ENCODE measurements around the gene CROCC2.
"Not testable (repeated sequence)": the region's sequence is repeated elsewhere in the genome, so short reads cannot be mapped to it uniquely, and the experiment has no call there.

Gene CROCC2

DNA sequence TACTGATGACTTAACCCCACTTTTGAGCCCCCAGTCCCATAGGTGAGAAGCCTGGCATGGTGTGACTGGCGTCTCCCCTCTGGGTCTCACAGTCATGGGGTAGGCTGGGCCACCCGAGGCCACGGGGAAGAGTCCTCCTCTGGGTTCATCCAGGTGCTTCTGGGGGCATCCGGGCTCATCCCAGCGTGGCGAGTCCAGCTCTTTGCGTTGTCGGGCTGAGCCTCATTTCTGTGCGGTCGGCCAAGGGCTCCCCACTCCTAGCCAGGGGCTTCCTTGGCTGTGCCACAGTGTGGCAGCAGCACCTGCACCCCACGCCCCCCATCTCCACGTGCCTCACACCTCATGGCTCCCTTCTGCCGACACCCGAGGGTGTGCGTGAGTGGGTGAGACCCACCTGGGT is 64.7 kb downstream of the CROCC2 start:
- Histone ChIP-seq H3K4me3 (ENCODE audit: low read depth, low read length) (no peak overlapping the region), H3K4me1 (ENCODE audit: control insufficient read depth, insufficient read depth, low read length) (no peaks in the 10 kb centered on the region), H3K36me3 (ENCODE audit: control insufficient read depth, insufficient read depth, low read length) (no peaks in the 10 kb centered on the region), H3K9ac (ENCODE audit: low read length) (no peak overlapping the region), H3K27me3 (ENCODE audit: control insufficient read depth, insufficient read depth, low read length) (no peaks in the 10 kb centered on the region; the same call in 1 of the 2 replicates), H3K27ac (ENCODE audit: low read depth, low read length) (no peak overlapping the region), H3K9me3 (ENCODE audit: control insufficient read depth, insufficient read depth, low read depth, low read length) (no peaks in the 10 kb centered on the region)

DNA sequence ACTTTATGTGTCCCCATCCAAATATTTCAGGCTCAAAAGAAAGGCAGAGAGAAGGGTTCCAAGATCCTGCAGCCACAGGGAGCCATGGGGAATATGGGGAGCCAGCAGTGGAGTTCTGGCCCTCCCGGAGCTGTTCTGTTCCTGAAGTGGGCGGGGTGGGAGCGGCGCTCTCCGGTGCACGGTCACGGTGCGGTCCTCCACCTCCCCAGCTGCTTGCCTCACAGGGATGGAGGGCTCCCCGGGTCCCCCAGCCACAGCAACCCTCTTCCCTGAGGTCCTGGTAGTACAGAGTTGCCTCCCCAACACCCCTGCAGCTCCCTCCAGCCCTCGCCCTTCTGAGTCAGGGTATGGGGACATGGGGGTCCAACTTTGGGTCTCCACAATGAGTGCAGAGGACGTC is 66.1 kb downstream of the CROCC2 start:
- no peaks in the 10 kb centered on the region; the same call in 1 of the 2 replicates for H3K27me3 ChIP-seq (ENCODE audit: control insufficient read depth, insufficient read depth, low read length)
- H3K27ac ChIP-seq (ENCODE audit: low read depth, low read length), result no peak overlapping the region
- no peak overlapping the region for H3K9ac ChIP-seq (ENCODE audit: low read length)

DNA sequence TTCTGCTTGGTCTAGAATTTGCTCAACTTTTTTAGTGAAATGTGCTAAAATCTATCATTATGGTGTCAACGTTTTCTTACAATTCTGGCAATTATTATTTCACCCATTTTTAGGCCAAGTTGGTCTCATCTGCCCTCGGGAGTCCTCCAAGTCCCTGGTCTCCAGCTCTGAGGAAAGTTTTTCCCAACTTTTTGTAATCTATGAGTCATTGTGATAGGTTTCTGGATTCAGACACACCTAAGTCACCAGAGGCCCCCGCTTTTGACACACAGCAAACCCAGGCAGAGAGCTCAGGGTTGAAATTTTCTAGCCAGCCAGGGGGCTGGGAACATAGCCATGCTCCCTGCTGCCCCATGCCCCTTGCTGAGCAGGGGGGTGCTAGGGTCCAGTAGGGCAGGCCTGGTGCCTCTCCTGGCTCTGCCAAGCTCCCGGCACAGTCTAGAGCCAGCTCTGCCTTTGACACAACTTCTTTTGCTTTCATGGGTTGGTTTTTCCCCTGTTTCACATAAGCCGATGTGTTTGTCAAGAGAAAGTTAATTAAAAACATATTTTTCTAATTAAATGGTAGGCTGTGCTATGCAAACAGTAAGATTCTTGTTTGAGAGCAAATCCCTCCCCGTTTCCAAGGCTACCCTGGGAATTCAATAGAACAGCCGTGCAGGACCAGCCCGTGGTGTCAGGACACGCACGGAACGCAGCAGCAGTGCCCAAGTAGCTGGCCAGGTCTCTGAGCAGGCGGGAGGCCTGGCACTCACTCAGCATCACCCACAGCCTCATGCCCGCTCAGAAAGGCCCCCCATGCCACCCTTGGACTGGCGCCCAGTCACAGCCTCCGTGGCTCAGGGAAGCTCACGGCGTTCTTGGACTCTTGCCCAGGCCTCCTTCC is 66.7 kb downstream of the CROCC2 start:
- Histone ChIP-seq H3K27me3 (ENCODE audit: control insufficient read depth, insufficient read depth, low read length) (no peaks in the 10 kb centered on the region; the same call in 1 of the 2 replicates), H3K9me3 (ENCODE audit: control insufficient read depth, insufficient read depth, low read depth, low read length) (no peaks in the 10 kb centered on the region), H3K27ac (ENCODE audit: low read depth, low read length) (no peak overlapping the region), H3K9ac (ENCODE audit: low read length) (no peak overlapping the region), H3K4me1 (ENCODE audit: control insufficient read depth, insufficient read depth, low read length) (no peaks in the 10 kb centered on the region), H3K36me3 (ENCODE audit: control insufficient read depth, insufficient read depth, low read length) (no peaks in the 10 kb centered on the region), H3K4me3 (ENCODE audit: low read depth, low read length) (no peak overlapping the region)

More for the DNA sequence above, 66.1 kb downstream of the CROCC2 start:
- Histone ChIP-seq H3K4me3 (ENCODE audit: low read depth, low read length) (no peak overlapping the region), H3K36me3 (ENCODE audit: control insufficient read depth, insufficient read depth, low read length) (no peaks in the 10 kb centered on the region), H3K9me3 (ENCODE audit: control insufficient read depth, insufficient read depth, low read depth, low read length) (no peaks in the 10 kb centered on the region), H3K4me1 (ENCODE audit: control insufficient read depth, insufficient read depth, low read length) (no peaks in the 10 kb centered on the region)

GRCh38 chr2:240974771-240975572 is 68.8 kb downstream of the CROCC2 start:
- Histone ChIP-seq H3K9me3 (ENCODE audit: control insufficient read depth, insufficient read depth, low read depth, low read length) (no peaks in the 10 kb centered on the region), H3K4me1 (ENCODE audit: control insufficient read depth, insufficient read depth, low read length) (no peaks in the 10 kb centered on the region), H3K9ac (ENCODE audit: low read length) (no peak overlapping the region), H3K27me3 (ENCODE audit: control insufficient read depth, insufficient read depth, low read length) (no peaks in the 10 kb centered on the region; the same call in 1 of the 2 replicates), H3K4me3 (ENCODE audit: low read depth, low read length) (no peak overlapping the region), H3K27ac (ENCODE audit: low read depth, low read length) (no peak overlapping the region), H3K36me3 (ENCODE audit: control insufficient read depth, insufficient read depth, low read length) (no peaks in the 10 kb centered on the region)

- H3K9ac ChIP-seq (ENCODE audit: low read length); H3K27ac ChIP-seq (ENCODE audit: low read depth, low read length); H3K27me3 ChIP-seq (ENCODE audit: control insufficient read depth, insufficient read depth, low read length); H3K36me3 ChIP-seq (ENCODE audit: control insufficient read depth, insufficient read depth, low read length); H3K4me3 ChIP-seq (ENCODE audit: low read depth, low read length); H3K4me1 ChIP-seq (ENCODE audit: control insufficient read depth, insufficient read depth, low read length); H3K9me3 ChIP-seq (ENCODE audit: control insufficient read depth, insufficient read depth, low read depth, low read length): not testable (repeated sequence)
Measured at GRCh38 chr2:240975903-240976302, 69.8 kb downstream of the CROCC2 start.

- Histone ChIP-seq H3K27me3 (ENCODE audit: control insufficient read depth, insufficient read depth, low read length) (peaks cover 30% of the 10 kb centered on the region), H3K27ac (ENCODE audit: low read depth, low read length) (no peak overlapping the region), H3K9ac (ENCODE audit: low read length) (no peak overlapping the region), H3K4me3 (ENCODE audit: low read depth, low read length) (no peak overlapping the region), H3K4me1 (ENCODE audit: control insufficient read depth, insufficient read depth, low read length) (peaks cover 3% of the 10 kb centered on the region; the same call in 1 of the 2 replicates), H3K9me3 (ENCODE audit: control insufficient read depth, insufficient read depth, low read depth, low read length) (no peaks in the 10 kb centered on the region), H3K36me3 (ENCODE audit: control insufficient read depth, insufficient read depth, low read length) (no peaks in the 10 kb centered on the region)
Measured at GRCh38 chr2:240981280-240981679, 75.1 kb downstream of the CROCC2 start.

- no peak overlapping the region for H3K27ac ChIP-seq (ENCODE audit: low read depth, low read length)
- no peak overlapping the region for H3K4me3 ChIP-seq (ENCODE audit: low read depth, low read length)
- H3K36me3 ChIP-seq (ENCODE audit: control insufficient read depth, insufficient read depth, low read length), result no peaks in the 10 kb centered on the region
- H3K9me3 ChIP-seq (ENCODE audit: control insufficient read depth, insufficient read depth, low read depth, low read length), result no peaks in the 10 kb centered on the region
- peaks cover 30% of the 10 kb centered on the region for H3K27me3 ChIP-seq (ENCODE audit: control insufficient read depth, insufficient read depth, low read length)
- no peak overlapping the region for H3K9ac ChIP-seq (ENCODE audit: low read length)
- peaks cover 3% of the 10 kb centered on the region; the same call in 1 of the 2 replicates for H3K4me1 ChIP-seq (ENCODE audit: control insufficient read depth, insufficient read depth, low read length)
Measured at GRCh38 chr2:240981871-240982800, 76.0 kb downstream of the CROCC2 start.

DNA sequence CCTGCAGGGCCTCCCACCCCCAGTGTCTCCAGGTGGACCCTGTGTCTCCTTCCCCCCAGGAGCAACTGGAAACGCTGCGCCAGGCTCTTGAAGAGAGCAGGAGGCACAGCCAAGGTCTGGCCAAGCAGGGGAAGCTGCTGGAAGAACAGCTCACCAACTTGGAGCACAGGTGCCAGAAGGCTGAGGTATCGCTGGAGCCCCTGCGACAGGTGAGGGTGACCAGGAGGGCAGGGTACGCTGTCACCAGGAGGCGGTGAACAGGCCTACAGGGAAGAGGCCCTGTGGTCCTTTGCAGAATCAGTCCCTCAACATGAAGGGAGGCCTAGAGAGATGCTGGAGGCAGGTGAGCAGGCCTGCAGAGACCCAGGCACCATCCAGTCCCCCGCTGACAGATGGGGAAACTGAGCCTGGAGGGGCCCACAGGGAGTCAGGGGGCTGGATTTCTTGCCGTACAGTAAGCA is 76.7 kb downstream of the CROCC2 start:
- Histone ChIP-seq H3K9ac (ENCODE audit: low read length) (no peak overlapping the region), H3K4me3 (ENCODE audit: low read depth, low read length) (no peak overlapping the region), H3K36me3 (ENCODE audit: control insufficient read depth, insufficient read depth, low read length) (no peaks in the 10 kb centered on the region), H3K4me1 (ENCODE audit: control insufficient read depth, insufficient read depth, low read length) (peaks cover 3% of the 10 kb centered on the region; the same call in 1 of the 2 replicates), H3K27me3 (ENCODE audit: control insufficient read depth, insufficient read depth, low read length) (peaks cover 30% of the 10 kb centered on the region), H3K9me3 (ENCODE audit: control insufficient read depth, insufficient read depth, low read depth, low read length) (no peaks in the 10 kb centered on the region; the same call in 1 of the 2 replicates), H3K27ac (ENCODE audit: low read depth, low read length) (no peak overlapping the region)

GRCh38 chr2:240983361-240983995 is 77.3 kb downstream of the CROCC2 start:
- Histone ChIP-seq H3K27ac (ENCODE audit: low read depth, low read length) (no peak overlapping the region), H3K9me3 (ENCODE audit: control insufficient read depth, insufficient read depth, low read depth, low read length) (no peaks in the 10 kb centered on the region; the same call in 1 of the 2 replicates), H3K36me3 (ENCODE audit: control insufficient read depth, insufficient read depth, low read length) (no peaks in the 10 kb centered on the region), H3K9ac (ENCODE audit: low read length) (no peak overlapping the region), H3K4me3 (ENCODE audit: low read depth, low read length) (peak overlapping the region; percentile 37), H3K4me1 (ENCODE audit: control insufficient read depth, insufficient read depth, low read length) (peaks cover 3% of the 10 kb centered on the region; the same call in 1 of the 2 replicates), H3K27me3 (ENCODE audit: control insufficient read depth, insufficient read depth, low read length) (peaks cover 30% of the 10 kb centered on the region)

DNA sequence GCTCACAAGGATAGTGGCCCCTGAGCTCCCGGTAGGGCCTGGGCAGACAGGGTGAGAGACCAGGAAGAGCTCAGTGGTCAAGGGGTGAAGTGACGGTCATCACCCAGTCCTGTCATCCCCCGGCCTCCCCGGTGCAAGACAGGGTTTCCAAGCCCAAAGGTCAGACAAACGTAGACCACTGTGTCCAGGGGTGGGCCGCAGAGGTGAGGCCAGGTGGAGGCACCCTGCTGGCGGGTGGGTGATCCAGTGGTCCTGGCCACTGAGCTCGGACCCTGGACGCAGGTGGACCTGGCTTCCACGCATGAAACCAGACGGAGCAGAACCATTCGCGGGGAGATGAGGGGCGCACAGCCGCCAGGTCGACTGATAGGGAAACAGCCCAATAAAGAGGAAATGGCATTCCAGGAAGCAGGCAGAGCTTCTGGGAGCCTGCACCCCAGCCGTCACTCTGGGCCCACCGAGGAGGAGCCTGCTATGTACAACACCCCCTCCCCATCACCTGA is 77.9 kb downstream of the CROCC2 start:
- Histone ChIP-seq H3K4me1 (ENCODE audit: control insufficient read depth, insufficient read depth, low read length) (peaks cover 3% of the 10 kb centered on the region; the same call in 1 of the 2 replicates), H3K36me3 (ENCODE audit: control insufficient read depth, insufficient read depth, low read length) (no peaks in the 10 kb centered on the region), H3K9ac (ENCODE audit: low read length) (no peak overlapping the region), H3K27ac (ENCODE audit: low read depth, low read length) (no peak overlapping the region), H3K27me3 (ENCODE audit: control insufficient read depth, insufficient read depth, low read length) (peaks cover 30% of the 10 kb centered on the region), H3K9me3 (ENCODE audit: control insufficient read depth, insufficient read depth, low read depth, low read length) (no peaks in the 10 kb centered on the region; the same call in 1 of the 2 replicates), H3K4me3 (ENCODE audit: low read depth, low read length) (no peak overlapping the region)
